Left forelimb (tissue), 1 donor: ENCODE measurements around the gene CRADD.
"Not testable (repeated sequence)": the region's sequence is repeated elsewhere in the genome, so short reads cannot be mapped to it uniquely, and the experiment has no call there.

ENCODE experiments used
- DNase-seq: peaks from one replicate; pipeline ENCODE4 v3.0.0-alpha.2; 2018; ENCODE audit warnings: low spot score

Gene CRADD

DNA sequence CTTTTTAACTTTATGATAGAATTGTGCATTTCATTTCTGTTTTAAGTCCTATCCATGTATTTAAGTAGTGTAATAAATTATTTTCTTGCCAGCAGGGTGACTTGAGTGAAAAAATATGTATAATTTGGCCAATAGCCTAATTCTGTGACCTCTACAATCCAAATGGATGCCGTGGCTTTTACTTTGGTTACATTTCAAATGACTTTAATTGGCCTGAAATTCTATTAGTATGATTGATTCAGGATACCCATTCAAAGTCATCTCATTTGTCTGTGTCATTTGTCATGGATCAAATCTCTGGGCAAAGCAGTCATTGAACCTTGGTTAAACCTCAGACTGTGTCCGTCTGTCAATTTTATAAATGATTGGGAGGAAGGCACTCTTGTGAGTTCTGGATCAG is 29.6 kb downstream of the CRADD start:
- no peak for DNase-seq

DNA sequence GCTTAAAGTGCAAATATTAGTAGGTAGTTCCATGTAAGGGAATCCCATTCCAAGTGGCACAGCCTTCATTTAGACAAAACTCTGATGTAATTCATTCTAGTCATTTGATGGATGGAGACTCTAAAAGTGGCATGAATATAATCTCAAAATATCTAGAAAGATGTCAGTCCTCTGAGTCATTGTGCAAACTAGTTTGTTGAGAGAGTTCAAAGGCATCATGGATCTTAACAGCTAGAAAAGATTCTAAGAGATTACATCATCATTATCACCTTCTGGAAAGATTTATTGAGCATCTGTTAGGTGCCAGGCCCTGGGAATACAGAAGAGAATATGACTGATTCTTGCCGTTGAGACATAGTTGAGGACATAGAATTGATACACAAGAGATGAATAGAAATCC is 30.7 kb downstream of the CRADD start:
- no peak for DNase-seq

DNA sequence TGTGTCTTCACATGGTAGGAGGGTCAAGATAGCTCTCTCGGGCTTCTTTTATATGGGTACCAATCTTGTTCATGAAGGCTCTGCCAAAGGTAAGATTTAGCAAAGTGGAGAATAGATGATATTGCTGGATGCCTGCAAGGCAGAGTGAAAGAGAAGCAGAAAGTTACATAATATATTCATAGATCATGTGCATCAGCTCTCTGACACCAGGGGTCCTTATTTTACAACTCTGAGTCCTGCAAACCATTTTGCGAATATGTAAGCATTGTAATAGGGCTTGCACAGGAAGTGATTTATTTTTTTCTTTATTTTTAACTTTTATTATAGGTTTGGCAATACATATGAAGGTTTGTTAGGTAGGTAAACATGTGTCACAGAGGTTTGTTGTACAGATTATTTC is 31.8 kb downstream of the CRADD start:
- DNase-seq, result no peak

DNA sequence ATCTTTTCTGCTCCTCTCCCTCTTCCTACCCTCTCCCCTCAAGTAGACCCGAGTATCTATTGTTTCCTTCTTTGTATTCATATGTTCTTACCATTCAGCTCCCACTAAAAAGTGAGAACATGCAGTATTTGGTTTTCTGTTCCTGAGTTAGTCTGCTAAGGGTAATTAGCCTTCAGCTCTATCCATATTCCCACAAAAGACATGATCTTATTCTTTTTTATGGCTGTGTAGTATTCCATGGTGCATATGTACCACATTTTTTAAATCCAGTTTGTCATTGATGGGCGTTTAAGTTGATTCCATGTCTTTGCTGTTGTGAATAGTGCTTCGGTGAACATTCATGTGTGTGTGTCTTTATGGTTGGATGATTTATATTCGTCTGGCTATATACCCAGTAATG is 32.2 kb downstream of the CRADD start:
- DNase-seq, result no peak

DNA sequence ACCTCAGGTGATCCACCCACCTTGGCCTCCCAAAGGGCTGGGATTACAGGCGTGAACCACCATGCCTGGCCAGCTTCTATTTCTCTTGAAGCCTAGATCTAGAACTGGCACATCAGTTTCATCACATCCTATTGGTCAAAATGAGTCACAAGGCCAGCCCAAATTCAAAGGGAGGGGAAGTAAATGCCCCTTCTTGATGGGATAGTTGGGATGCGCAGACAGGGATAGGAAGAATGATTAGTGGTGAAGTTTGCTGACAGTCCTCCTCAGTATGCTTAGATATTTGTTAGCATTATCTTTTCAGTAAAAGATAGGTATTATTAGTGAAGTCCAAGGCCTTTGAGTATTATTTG is 33.4 kb downstream of the CRADD start:
- no peak for DNase-seq

DNA sequence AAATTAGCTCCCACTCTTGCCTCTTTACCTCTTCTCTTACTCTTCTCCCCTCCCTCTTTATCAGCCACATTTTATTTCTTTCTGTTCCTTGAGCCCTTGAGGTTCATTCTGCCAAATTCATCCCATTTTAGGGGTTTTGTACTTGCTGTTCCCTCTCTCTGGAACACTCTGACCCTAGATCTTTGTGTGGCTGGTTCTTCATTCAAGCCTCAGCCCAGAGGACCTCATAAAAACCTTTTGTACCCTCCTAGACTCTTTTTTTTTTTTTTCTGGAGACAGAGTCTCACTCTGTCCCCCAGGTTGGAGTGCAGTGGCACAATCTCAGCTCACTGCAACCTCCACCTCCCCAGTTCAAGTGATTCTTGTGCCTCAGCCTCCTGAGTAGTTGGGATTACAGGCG is 34.3 kb downstream of the CRADD start:
- not testable (repeated sequence) for DNase-seq

DNA sequence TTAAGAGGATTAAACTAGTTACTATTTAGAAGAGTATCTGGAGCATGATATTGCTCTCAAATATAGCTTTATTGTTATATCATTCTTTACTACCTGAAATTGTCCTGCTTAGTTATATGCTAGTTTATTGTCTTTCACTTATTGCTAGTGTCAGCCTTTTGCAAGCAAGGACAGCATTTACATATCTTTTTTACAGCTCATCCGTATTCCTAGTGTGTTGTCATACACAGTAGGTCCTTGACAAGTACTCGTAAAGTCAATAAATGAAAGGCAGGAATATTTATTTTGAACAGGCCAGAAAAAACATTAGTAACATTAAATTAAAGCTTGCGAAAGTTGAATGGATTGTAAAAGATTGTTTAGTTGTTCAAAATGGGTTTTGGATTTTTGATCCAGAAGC is 35.0 kb downstream of the CRADD start:
- DNase-seq, result no peak

DNA sequence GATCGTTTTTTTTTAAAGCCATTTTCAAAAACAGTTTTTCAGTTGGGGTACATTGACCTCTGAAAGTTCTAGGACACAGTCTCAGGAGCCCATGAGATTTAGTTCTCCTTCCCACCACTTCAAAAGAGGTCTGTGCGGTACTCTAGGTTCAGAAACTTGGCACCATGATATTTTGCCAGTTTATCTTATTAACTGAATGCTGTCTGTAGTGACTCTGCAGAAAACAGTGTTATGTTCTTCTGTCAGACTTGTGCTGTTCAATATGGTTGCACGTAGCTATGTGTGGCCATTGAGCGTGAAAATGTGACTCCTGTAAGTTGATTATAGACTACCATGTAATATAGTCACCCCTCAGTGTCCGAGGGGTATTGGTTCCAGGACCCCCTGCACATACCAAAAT is 35.9 kb downstream of the CRADD start:
- no peak for DNase-seq

DNA sequence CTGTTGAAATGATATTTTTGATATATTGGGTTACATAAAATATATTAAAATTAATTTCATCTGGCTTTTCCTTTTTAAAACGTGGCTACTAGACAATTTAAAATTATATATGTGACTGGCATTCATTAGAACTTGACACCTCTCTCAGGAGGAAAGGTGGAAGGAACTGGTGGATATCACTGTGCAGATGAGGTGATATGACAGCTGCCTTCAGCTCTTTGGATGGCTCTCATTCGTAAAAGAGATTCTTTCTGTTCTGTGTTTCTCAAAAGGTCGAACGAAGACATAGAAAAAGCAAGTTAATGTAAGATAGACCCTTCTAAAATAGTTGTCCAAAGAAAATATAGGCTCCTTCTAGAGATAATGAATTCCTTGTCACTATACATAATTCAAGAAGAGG is 36.6 kb downstream of the CRADD start:
- no peak for DNase-seq

DNA sequence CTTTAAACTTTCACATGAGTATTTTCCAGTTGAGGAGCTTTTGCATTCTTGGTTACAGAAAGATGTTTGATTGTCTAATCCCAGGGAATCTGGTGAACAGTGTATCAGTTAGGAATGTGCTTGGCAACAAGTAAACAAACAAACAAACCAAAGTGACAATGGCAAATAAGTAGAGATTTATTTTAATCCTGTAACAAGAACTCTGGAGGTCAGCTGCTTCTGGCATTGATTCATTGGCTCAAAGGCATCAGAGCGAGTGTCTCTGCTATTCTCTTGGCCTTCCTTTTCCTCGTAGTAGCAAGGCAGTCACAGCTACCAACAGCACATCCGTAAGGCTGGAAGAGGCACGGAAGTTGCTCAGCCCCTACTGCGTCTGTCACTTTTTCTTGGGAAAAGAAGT is 37.2 kb downstream of the CRADD start:
- no peak for DNase-seq

DNA sequence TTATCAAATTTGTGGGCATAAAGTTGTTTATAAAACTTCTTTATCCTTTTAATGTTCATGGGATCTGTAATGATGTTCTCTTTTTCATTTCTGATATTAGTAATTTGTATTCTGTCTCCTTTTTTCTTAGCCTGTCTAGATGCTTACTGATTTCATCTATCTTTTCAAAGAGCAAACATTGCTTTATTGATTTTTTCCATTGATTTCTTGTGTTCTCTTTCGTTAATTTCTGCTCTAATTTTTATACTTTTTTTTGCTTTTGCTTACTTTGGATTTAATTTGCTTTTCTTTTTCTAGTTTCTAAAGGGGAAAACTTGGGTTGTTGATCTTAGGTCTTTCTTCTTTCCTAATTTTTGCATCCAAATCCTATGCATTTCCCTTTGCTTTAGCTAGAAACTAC is 42.5 kb downstream of the CRADD start:
- no peak for DNase-seq

DNA sequence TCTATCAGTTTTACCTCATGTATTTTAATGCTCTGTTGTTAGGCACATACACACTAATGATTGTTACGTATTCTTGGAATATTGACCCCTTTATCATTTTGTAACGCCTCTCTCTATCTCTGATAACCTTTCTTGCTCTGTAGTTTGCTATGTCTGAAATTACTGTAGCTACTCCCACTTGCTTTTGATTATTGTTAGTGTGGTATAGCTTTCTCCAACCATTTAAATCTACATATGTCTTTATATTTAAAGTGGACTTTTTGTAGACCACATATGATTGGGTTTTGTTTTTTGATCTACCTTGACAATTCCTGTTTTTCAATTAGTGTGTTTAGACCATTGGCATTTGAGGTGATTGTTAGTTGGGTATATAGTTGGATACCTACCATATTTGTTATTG is 43.4 kb downstream of the CRADD start:
- no peak for DNase-seq

DNA sequence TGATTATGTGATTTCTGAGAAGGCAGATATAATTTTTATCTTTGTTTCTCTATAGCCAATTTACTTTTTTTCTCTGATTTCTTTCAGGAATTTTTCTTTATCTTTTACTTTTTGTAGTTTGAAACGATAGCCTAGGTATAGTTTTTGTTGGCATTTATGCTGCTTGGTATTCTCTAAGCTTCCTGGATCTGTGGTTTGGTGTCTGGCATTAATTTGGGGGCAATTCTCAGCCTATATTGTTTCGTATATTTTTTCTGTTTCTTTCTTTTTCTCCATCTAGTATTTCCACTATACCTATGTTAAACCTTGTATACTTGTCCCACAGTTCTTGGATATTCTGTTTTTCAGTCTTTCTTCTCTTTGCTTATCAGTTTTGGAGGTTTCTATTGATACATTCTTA is 45.0 kb downstream of the CRADD start:
- DNase-seq, result no peak

DNA sequence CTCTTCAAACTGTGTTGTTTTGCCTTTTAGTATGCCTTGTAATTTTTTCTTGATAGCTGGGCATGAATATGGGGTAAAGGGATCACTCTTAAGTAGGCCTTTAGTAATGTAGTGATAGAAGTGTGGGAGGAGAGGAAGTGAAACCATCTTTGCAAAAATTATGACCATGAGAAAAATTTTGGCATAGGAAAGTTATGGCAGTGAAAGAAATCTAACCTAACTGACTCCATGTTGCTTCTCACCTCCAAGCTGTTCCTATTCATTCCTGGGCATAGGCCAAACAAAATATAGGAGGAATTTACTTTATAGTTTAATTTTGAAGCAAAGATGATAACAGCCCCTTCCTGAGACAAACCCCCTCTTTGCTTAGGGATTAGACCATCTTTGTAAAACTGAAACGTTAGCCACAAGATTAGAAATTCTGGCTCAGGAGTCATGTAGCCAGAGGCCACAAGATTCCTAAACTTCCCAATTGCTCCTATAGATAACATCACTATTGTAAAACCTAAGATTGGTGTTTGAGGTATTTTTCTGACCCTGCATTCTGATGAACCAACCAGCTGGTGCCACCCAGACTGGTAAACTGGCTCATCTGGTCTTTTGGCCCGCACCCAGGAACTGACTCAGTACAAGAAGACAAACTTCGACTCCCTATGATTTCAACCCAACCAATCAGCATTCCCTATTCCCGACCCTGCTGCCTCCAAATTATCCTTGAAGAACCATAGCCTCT is 45.8 kb downstream of the CRADD start:
- no peak for DNase-seq

DNA sequence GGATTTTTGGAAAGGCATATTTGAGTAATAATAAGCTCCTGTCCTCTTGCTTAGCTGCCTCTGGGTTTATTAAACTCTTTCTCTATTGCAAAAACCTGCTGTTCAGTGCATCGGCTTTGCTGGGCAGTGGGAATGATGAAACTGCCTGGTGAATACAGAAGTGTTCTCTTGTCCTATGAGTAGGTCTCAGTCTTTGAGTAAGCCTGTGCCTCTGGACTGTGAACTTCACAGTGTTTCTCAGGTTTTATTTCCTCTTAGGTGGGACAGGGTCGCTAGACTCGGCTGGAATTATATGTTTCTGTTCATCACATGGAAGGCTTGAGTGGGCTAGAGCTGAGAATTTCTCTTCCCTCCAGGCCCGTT is 46.4 kb downstream of the CRADD start:
- no peak for DNase-seq

DNA sequence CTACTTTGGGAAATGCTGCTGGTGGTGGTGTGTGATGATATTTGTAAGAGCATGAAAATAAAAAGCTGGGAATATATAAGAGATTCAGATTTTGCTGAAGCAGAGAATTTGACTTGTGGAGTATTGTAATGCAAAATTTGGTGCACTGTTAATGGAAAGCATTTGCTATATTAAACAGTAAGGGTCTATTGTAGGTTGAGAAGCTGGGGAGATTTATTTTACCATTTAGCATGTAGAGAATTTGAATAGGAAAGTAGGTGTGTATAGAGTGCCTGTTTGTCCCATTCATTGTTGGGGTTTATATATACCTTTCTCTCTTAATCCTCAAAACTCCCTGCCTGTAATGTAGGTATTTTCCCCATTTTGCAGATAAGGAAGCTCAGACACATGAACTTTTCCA is 48.4 kb downstream of the CRADD start:
- DNase-seq, result no peak

DNA sequence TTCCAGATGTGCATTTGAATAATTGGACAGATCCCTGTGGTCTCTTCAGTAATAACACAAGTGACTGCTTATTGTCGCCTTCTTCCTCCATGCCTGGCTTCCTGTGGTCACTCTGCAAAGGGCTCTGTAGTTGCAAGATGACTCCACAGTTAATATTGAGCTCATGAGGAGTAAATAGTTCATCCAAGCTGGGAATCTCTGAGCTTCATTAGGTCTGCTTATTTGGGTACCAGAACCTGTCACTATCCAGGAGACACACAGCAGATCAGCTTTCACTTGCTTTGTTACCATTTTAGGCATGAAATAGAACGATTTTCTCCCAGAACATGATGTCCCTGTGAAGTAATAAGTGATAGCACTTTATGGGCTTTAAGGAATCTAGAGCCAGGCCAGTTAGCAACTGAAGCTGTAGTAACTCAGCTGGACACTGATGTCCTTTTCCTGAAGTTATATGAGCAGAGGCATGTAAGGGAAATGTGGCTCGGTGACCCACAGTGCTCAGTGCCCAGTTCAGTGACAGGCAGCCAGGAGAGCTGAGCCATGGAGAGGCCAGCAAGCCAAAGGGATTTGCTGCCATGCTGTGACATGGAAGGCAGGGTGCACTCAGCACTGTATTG is 50.1 kb downstream of the CRADD start:
- no peak for DNase-seq

DNA sequence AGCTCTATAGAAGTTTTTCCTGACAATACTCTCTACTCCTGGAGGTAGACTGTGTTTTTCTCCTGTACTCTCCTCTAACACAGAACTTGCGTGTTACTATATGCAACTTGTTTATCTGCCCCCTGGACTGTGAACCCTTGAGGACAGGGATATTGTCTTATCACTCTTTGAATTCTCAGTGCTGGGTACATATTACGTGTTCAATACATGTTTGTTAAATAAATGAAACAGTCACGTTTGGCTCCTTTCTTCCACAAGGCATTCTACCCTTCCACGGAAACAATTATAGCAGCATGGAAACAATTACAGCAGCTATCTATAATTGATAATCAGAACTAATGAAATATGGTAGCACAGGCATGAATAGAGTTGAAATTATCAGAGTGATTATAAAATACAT is 50.7 kb downstream of the CRADD start:
- no peak for DNase-seq

DNA sequence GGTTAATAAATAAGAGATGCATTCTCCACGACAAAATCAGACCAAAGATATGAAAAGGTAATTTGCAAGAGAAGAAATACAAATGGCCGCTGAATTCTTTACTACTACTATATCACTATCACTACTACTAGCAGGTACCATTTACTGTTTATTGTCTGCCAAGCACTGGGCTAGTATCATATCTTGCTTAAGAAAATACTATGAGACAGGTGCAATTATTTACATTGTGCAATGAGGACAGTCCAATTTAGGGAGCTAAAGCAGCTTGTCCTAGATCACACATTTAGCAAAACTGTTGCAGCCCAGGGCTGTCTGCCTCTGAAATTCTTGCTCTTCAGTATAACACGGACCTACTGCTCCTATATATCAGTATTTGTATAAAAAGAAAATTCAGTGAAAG is 52.8 kb downstream of the CRADD start:
- DNase-seq, result no peak

DNA sequence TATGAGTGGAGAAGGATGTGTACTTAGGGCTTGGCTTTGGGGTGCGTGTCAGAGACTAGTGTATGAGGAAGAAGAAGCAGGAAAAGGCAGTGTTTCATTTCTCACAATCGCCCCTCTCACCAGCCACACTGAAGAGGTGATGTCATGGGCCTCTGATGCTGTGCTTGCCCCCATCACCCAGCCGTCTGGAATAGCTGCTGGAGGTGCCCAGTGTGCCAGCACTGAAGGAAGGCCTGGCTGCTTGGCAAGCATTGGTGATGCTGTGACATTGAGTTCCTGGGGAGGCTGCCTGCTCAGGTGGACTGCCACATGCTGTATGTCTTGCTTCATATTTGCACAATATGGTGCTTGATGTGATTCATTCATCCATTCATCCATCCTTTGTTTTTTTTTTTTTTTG is 56.2 kb downstream of the CRADD start:
- no peak for DNase-seq

DNA sequence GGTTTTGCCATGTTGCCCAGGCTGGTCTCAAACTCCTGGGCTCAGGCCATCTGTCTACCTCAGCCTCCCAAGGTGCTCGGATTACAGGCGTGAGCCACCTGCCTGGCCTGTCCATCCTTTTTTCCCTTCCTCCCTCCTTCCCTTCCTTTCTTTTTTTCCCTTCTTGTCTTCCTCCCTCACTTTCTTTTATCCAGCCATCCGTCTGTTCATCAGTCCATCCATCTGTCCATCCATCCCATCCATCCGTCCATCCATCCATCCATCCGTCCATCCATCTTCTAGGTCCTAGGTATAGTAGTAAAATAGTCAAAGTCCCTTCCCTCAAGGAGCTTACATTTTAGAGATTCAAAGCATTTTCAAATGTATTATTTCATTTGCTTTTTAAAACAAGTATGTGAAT is 56.8 kb downstream of the CRADD start:
- DNase-seq, result no peak

DNA sequence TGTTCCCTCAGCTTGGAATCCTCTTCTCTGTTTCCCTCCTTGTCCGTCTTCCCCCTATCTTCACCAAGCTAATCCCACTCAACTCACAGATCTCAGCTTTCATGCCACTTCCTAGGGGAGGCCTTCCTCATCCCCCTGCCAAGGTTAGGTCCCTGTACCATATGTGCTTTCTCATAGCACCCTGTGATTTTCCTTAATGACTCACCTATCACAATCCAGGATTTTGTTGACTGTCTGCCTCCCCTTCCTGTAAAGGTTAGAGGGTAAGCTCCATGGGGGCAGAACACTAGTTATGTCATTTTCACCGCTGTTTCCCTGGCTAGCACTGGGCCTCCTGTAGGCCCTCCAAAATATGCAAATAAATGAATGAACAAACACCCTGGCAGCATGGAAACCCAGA is 57.6 kb downstream of the CRADD start:
- DNase-seq, result no peak

DNA sequence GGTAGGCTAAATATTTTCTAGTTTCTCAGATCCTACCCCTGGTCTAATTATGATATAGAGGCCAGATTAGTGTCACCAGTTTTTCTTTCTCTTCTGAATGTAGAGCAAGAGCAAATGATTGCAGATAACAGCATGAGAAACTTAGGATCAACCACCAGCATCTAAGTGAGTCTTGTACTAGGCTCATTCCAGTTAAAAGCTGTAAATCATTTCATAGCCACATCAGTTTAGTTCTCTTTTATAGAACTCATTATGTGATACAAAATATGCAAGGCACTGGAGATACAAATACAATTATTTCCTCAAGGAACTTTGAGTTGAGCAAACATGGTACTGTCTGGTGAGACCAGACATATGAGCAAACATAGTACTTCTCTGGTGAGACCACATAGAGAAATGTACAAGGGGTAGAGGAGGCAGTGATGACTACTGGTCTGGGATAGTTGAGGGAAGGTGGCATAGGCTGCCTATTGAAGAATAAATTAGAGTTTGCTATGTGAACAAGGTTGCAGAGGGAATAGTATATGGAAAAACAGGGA is 59.5 kb downstream of the CRADD start:
- no peak for DNase-seq
